Measurements from ENCODE around the gene TOR3A.

DNA sequence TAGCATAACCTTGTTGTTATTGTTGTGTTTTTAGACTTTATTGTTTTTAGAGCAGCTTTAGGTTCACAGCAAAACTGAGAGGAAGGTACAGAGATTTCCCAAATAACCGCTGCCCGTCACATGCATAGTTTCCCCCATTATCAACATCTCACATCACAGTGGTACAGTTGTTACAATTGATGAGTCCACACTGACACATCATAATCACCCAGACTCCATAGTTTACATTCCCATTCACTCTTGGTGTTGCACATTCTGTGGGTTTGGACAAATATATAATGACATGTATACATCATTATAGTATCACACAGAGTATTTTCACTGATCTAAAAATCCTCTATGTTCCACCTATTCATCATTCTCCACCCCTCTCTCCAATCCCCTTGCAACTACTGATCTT is 25.9 kb upstream of the TOR3A start:
- TF ChIP-seq, protein P1, sequence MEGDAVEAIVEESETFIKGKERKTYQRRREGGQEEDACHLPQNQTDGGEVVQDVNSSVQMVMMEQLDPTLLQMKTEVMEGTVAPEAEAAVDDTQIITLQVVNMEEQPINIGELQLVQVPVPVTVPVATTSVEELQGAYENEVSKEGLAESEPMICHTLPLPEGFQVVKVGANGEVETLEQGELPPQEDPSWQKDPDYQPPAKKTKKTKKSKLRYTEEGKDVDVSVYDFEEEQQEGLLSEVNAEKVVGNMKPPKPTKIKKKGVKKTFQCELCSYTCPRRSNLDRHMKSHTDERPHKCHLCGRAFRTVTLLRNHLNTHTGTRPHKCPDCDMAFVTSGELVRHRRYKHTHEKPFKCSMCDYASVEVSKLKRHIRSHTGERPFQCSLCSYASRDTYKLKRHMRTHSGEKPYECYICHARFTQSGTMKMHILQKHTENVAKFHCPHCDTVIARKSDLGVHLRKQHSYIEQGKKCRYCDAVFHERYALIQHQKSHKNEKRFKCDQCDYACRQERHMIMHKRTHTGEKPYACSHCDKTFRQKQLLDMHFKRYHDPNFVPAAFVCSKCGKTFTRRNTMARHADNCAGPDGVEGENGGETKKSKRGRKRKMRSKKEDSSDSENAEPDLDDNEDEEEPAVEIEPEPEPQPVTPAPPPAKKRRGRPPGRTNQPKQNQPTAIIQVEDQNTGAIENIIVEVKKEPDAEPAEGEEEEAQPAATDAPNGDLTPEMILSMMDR (IDR thresholded peaks at IDR 0.05) = no peak
- TF ChIP-seq POLR2A (IDR thresholded peaks at IDR 0.05) = no peak
